NAMALWA (cell line): ENCODE data around the gene PEX14.

Experiments used
- DNase-seq: peaks from one replicate; pipeline ENCODE4 v3.0.0-alpha.2; 2015; ENCODE audit warnings: low spot score

The PEX14 gene

GRCh38 chr1:10665930-10666850, 191.4 kb downstream of the PEX14 start:
- no peak for DNase-seq

- DNase-seq: peak; percentile 28
Measured at GRCh38 chr1:10667861-10668761, 193.4 kb downstream of the PEX14 start.

GRCh38 chr1:10669570-10669969, 194.8 kb downstream of the PEX14 start:
- no peak for DNase-seq

- no peak for DNase-seq
Measured at GRCh38 chr1:10670190-10670589, 195.4 kb downstream of the PEX14 start.

GRCh38 chr1:10671090-10671489, 196.3 kb downstream of the PEX14 start:
- DNase-seq: no peak

GRCh38 chr1:10671622-10672342, 197.0 kb downstream of the PEX14 start:
- DNase-seq: no peak

GRCh38 chr1:10672343-10673050, 197.7 kb downstream of the PEX14 start:
- DNase-seq: no peak

- DNase-seq: no peak
Measured at GRCh38 chr1:10673109-10673711, 198.5 kb downstream of the PEX14 start.

- no peak for DNase-seq
Measured at GRCh38 chr1:10674222-10674621, 199.5 kb downstream of the PEX14 start.

GRCh38 chr1:10674700-10675609, 200.2 kb downstream of the PEX14 start:
- no peak for DNase-seq

- no peak for DNase-seq
Measured at GRCh38 chr1:10675813-10676212, 201.1 kb downstream of the PEX14 start.

- no peak for DNase-seq
Measured at GRCh38 chr1:10676963-10677362, 202.2 kb downstream of the PEX14 start.

GRCh38 chr1:10677491-10678391, 203.0 kb downstream of the PEX14 start:
- no peak for DNase-seq

- no peak for DNase-seq
Measured at GRCh38 chr1:10678402-10678801, 203.7 kb downstream of the PEX14 start.

GRCh38 chr1:10678852-10679251, 204.1 kb downstream of the PEX14 start:
- DNase-seq: no peak

- peak; percentile 40 for DNase-seq
Measured at GRCh38 chr1:10679496-10680220, 204.9 kb downstream of the PEX14 start.
